OCI-LY3 (cell line): ENCODE results near the gene ALDH1L1.

Source experiments
- CTCF ChIP-seq: fragments of 200-600, 300-600 bp; sonication (generic); IDR thresholded peaks from 2 replicates; pipeline ENCODE4 v1.5.1; 2014; ENCODE audit warnings: antibody characterized with exemption, low read length, low read depth
- EZH2phosphoT487 ChIP-seq: fragments of 200-600 bp; shearing (Covaris generic); IDR thresholded peaks from 2 replicates; pipeline ENCODE4 v1.6.1; 2018; ENCODE audit warnings: antibody characterized with exemption, mixed run types, low read depth

DNA sequence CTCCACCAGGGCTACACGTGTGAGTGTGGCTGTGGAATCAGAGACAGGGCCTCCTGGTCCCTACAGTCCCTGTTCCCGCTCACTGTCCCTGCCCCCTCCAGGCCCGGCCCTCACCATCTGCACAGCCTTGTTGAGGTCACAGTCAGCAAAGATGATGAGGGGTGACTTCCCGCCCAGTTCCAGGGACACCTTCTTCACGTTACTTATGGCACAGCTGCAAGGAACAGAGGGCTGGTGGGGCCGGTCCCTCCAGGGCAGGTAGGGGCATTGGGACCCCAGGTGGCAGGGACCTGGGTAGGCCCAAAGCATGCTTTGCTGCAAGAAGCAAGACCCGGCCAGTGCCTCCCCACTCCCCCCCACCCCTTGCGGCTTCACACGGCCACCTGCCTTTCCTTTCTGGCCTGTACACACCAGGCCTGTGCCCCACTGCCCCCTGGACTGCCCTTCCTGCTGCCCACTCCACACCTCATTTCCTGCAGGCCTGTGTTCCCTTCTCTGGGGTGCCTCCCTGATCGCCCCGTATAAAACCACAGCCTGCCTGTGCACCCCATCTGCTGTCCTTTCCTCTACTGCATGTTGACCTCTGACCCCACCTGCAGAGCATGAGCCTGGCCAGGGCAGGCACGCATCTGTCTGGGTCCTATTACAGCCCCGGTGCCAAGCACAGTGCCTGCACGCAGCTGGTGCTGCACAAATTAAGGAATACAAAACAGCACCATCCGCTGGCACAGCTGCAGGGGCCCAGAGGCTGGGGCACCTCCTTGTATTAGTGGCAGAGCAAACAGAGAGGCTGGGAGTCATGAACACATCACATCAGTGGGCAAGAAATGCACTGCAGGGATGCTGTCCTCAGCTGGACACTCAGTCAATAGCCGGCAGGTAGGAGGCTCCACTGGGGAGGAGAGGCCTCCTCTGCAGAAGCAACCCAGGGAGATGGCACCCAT lies 65.7 kb downstream of the ALDH1L1 start:
- TF ChIP-seq CTCF, result no peak
- TF ChIP-seq EZH2phosphoT487, result no peak
